Keratinocyte (primary cell): ENCODE data around the gene BSPRY.

Experiments used
- CTCF ChIP-seq, 3 experiments: IDR thresholded peaks in 1 of 3; conservative IDR thresholded peaks in 1 of 3; optimal IDR thresholded peaks in 1 of 3; 2 replicates in 2 of 3; 3 replicates in 1 of 3; pipeline versions ENCODE3 to v1.5.1; 2011; ENCODE audit warnings: low read length in 3 of 3, mild to moderate bottlenecking in 3 of 3, moderate library complexity in 2 of 3, control low read depth in 1 of 3, inconsistent platforms in 1 of 3; ENCODE audit not compliant: insufficient read depth in 2 of 3; ENCODE audit errors: extremely low read depth in 1 of 3
- EZH2 ChIP-seq: IDR thresholded peaks from one replicate; pipeline ENCODE4 v1.6.1; 2012; ENCODE audit warnings: inconsistent platforms, mild to moderate bottlenecking, low read length, moderate library complexity

- no peak for TF ChIP-seq CTCF (optimal IDR thresholded peaks at IDR 0.05 in 1 of 3, IDR thresholded peaks at IDR 0.05 in 1 of 3, conservative IDR thresholded peaks at IDR 0.05 in 1 of 3; ENCODE audit: extremely low read depth in 1 of 3, insufficient read depth in 2 of 3, low read length in 3 of 3)
- TF ChIP-seq EZH2 = no peak
Observed at GRCh38 chr9:113328045-113328782, 21.1 kb upstream of the BSPRY start.
